ENCODE results near the gene PPP1R9B.

Gene PPP1R9B

DNA sequence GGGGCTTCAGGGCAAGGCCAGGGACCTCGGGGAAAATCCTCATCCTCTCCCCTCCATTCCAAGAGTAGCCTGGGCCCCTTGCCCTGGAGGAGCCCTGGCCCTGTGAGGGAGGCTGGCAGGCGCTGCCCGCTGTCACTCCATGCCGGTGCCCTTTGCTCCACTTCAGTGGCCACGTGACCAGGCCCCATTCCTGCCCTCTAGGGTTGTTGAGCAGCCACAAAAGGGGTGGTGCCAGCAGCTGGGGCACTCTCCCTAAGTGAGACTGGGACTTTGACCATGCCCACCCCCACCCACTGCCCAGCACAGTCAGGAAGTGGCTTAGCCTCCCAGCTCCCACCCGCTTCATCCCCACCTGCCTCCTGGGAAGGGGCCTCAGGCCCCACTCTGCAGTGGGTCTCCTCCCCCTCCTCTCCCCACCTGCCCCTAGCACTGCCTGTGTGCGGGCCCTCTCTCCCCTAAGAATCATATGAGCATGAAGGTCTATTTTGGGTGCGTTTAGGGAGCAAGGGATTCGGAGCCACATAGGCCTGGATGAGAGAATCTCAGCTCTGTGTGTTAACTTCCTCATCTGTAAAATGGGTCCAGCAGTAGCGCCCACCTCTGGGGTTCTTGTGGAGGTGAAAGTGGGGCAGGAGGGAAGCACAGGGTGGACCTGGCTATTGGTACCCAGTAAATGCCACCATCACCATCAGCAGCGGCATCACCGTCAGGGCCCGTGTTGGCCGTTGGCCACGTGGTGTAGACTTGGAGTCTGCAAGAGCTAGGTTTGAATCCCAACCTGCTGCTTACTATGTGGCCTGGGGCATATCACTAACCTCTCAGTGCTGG is 48.1 kb downstream of the PPP1R9B start:
- DNase-seq, result no peak

DNA sequence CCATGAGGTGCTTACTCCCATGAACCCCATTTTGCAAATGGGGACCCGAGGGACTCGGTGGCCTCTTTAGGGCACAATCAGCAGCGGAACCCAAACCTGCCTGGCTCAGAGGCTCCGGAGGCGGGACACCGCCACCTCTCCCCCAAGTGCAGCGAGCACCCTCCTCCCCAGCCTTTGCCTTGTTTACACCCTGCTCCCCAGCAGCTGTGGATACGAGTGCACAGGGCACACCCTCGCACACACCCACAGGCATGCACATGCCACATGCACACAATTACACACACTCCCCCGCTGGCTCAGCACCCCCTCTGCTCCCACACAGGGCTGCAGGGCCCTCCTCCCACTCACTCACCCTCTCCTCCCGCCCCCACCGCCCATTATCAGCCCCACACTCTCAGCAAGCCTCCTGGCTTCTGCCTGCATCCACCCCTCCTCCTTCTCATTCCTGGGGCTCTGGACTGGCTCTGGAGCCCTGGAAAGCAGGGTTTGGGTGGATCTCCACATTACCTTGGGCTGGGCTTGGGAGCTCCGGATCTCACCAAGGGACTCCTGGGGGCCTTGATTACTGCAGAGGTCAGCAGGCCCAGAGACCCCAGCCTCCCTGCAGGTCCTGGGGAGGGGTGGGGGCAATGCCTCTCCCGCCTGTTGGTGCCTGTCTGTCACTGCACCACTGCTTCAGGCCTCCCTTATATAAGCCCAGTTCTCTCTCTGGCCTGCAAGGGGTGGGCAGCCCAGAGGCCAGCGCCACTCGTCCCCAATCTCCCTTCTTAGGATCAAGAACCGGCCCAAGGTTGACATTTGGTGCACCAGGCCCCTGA is 48.9 kb downstream of the PPP1R9B start:
- no peak for DNase-seq

DNA sequence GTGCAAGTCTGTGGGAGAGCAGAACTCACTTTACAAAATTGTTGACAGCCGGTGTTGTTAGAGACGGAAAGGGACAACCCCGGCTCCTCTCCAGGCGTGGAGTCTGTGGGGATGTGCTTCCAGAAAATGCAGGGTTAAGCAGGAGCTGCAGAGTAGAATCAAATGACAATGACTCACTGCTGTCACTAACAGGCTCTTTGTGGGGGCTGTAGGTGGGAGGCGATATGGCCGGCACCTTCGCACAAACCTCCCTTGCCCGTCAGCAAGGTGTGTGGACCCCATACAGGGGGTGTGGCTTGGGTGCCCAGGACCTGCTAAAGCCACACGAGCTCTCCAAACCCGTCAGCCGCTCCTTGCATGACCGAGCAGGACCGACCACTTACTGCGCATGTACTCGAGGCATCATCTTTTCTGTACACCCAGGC is 49.5 kb downstream of the PPP1R9B start:
- no peak for DNase-seq

DNA sequence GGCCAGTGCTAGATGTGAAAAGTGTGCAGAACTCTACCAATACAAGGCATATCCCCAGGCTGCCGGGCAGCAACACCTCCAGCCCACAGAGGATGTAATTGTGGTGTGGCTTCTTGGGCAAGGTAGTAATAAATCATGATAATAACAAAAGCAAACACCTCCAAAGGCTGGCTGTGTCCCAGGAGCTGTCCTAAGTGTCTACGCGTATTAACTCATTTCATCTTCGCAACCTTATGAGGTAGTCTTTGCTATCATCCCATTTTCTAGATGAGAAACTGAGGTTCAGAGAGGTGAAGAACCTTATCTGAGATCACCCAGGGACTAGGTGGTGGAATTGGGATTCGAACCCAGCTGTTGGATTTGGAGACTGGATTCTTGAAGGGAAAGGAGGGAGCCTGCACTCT is 50.0 kb downstream of the PPP1R9B start:
- no peak for DNase-seq

DNA sequence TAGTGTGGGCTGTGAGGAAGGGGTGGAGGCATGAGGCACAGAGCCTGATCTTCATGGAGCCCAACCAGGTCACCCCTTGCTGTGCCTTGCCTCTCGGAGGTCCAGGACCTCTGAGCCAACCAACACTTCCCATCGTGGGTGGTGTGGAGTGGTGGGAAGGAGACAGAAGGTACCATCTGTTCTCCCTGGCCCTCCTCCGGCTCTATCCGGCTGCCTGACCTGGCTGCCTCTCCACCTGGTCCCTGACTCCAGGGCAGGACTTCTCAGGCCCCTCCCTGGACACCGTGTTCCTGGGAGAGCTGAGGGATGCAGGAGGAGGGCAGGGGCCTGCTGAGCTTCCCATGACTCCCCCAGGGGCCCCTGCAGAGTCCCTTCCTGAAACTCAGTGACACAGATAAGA is 51.5 kb downstream of the PPP1R9B start:
- no peak for DNase-seq

DNA sequence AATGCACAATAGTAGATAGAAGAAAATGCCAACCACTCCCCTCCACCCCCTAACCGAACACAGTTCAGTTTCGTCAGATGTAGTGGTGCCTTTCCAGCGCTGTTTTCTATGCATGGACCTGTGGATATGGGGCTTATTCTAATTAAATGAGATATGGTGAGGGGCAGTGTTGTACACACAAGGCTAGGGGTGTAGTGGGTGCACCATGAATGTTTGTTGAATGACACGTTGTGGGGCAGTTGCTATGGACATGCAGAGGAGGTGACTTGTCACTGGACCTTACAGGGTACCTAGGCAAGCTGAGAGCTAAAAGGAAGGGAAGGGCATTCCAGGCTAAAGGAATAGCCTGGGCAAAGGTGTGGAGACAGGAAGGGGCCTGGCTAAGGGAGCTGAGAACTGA is 51.9 kb downstream of the PPP1R9B start:
- DNase-seq, result no peak

DNA sequence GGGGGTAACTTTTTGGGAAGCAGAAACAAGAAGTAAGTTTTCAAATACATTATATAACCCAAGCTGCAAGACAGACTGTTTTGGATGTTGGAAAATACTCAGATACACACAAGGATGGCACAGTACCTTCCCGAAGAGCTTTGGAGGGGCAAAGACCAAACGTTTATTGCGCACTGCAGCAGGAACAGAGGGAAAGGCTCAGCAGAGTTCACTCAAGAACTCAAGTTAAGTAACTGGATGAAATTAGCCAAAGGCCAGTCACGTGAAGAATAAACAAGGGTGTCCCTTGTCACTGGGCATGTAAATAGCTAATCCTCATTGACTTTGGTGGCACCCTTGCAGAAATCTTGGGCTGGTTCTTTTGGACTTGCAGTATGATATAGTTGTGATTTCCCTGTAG is 52.6 kb downstream of the PPP1R9B start:
- DNase-seq, result no peak

DNA sequence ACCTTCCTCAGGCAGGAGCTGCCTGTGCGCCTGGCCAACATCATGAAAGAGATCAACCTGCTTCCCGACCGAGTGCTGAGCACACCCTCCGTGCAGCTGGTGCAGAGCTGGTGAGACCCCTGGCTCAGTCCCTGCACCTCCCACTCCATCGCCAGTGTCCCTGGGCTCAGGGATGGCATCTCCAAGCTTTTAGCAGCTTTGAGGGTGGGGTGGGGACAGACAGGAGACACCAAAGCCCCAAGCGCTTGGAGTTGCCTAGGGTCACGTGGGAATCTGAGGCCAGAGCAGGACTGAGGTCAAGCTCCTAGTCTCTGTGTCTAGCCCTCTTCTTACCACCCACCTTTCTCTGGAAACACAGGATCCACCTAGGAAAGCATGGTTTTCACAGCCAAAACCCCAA is 53.0 kb downstream of the PPP1R9B start:
- no peak for DNase-seq

DNA sequence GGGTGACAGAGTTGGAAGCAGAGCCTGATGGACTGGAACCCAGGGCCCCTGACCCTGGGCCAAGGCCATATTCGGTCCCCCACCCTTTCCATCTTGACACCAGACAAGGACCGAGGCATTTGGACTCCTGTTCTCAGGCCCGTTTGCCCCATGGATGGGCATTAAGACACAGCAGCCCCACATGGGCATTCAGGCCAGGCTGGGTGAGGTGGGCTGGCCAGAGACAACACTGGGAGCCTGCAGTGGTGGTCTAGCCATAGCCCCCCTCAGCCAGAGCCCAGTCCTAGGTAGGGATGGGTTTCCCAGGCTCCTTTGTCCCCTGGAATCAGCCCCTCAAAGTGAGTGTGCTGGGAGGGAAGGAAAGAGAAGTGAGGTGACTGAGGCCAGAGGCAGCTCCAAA is 53.7 kb downstream of the PPP1R9B start:
- no peak for DNase-seq

DNA sequence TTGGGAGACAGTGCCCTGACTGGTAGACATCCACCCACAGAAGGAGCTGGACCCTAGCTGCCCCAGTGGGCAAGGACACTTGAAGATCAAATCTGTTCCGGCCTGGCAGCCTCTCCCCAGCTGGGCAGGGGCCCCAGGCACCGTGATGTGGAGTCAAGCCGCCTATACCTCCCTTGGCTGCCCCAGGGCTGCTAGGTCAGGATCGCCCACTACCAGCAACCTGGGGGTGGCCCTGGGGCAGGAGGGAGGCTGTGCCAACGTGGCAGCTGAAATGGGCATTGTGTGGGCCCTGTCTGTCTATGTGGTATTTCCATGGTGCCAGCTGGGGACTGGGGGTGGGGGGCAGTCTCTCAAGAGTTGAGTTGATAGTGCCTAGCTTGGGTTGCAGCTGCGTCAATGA is 54.4 kb downstream of the PPP1R9B start:
- DNase-seq, result no peak

DNA sequence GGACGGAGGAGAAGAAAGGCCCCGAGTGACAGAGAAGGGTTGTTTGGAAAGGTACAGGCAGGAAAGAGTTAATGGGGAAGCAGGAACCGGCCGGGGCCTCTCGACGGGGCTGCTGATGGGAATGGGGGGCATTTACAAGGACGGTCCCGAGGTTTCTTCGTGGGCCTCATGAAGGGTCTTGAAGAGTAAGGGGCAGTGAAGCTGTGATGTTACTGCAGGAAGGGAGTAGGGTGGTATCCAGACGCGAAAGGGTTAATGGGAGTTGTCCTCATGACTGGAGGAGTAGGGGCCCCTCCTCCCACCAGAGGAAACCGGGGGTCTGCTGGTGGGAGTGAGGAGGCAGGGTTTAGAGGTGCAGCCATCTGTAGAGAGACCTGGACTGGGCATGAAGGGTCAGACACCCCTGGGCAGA is 54.8 kb downstream of the PPP1R9B start:
- no peak for DNase-seq

DNA sequence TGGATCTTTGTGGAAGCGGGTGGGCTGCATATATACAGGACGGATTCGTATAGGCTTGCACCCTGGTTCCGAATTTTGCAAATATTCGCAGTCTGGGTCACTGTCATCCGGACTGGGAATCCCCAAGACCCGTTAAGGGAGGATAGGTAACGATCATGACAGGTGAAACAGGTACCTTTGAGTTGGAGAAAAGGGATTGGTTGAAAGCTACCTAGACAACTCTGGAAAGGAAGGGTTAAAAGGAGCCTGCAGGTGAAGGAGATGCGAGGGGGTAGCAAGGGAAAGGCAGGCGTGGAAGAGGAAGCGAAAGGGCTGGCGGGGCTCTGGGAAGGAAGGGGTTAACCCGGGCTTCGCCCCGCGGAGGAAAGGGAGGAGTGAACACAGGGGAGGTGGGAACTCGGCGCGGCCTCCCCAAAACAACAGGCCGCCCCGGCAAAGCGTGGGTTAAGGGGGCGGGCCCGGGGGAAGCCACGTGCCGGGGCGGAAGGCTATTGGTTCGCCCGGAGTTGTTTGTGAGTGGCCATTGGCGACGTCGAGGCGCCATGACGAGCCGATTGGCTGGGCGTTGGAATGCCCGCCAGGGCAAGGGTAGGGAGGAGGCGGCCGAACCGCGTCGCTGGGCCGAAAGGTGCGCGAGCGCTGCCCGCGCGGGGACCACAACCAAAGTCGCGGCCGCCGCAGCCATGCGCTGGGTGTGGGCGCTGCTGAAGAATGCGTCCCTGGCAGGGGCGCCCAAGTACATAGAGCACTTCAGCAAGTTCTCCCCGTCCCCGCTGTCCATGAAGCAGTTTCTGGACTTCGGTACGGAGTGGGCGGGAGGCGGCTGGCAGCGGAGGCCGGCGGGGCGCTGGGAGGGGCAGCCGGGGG is 55.5 kb downstream of the PPP1R9B start, which contains the start of gene PDK2:
Gene PDK2 (plus strand): TSS at position 599 of the 867 bp plus-strand sequence. CDS start 85 bp downstream, at position 684.
- DNase-seq, result peak; percentile 93

DNA sequence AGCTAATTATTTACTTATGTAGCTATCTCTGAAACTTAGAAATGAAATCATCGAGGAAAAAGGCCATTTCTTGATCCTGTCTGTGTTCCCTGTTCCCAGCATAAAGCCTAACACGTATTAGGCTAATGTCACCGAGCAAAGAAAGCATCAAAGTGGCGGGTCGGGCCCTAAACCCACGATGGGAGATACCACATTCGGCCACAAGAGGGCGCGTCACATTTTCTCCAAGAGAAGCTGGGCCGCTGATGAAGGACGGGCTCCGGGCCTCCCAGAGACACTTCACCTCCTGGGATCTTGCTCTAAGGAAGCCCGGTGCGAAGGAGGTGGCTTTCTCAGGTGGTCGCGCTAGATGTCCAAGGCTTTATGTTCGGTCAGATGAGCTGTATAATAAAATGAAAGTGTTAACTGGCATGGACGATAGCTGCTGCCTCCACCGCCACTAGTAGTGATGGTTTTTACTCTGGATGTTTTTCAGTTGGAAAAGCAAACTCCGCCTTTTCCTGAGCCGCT is 56.2 kb downstream of the PPP1R9B start:
- peak; percentile 73 for DNase-seq

DNA sequence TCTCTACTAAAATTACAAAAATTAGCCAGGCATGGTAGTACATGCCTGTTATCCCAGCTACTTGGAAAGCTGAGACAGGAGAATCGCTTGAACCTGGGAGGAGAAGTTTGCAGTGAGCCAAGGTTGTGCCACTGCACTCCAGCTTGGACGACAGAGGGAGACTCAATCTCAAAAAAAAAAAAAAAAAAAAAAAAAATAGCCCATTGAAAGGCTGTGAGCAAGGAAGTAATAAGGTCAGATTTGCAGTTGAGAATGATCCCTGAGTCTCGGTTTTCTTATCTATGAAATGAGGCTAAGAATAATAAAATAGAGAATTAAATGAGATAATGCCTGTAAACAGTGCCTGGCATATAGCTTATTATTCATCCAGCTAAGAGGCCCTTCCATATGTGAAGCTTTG is 56.7 kb downstream of the PPP1R9B start:
- DNase-seq, result no peak

DNA sequence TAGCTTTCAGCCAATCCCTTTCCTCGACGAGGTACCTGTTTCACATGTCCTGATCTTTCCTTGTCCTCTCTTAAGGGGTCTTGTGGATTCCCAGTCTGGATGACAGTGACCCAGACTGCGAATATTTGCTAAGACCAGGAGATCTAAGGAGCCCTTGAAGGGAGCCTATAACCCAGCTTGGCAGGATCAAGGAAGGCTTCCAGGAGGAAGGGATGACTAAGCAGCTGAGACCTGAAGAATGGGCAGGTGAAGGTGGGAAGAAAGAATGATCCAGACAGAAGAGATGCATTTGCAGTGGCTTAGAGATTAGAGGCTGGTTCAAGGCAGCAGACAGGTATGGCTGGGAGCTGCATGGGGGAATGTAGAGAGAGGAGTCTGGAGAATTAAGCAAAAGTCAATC is 57.2 kb downstream of the PPP1R9B start:
- DNase-seq, result no peak

DNA sequence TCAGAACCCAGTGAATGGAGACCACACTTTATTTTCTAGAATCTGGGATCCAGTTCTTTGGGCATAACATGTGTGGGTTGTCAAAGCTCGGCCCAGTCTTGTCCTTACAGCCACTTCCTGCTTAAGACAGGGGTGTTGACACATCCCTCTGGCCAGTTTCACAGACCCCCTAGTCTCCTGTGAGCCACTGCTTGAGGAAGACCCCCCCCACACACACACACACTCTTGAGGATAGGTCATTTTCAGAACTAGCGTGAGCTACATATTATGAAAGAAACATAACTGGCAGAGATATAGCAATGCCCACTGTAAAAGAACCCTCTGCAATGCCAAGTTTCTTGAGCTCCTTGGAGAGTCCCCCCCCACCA is 58.6 kb downstream of the PPP1R9B start:
- no peak for DNase-seq

DNA sequence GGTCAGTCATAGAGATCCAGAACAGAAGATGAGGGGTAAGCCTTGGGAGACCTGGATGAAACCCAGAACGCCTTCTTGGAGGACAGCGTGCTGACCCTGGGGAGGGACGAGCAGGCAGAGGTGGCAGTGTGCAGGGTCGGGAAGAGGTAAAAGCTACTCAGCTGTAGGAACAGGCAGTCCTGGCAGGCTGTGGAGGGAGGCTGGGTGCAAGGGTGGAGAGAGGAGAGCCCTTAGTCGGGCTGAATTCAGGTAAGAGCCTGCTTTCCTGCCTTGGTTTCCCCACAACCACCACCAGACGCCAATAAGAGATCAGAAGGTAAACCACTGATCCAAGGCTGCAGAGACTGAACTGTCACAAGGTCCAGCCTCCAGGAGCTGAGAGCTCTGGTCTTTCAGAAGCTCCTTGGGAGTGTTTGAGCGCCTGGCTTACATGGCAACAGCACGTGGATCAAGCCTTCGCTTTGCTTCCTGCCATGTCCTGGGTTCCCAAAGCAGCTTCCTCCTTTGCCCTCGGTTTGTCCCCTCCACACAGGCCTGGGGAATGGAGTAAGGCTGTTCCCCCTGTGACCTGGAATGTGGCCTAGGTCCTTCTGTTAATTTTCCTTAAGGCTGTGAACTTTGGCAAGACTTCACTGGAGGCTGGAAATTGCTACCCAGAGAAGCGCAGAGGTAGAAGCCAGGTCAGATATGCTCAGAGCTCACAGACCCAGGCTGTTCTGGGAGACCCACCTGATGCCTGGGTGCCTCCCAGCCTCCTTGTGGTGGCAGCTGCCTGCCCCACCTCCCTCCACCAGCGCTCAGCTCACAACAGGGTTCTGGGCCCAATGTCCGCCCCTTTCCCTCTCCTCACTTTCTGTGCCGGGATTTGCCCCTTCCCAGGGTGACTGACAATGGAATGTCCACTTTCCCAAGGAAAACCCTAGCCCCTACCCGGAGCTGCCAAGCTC is 59.2 kb downstream of the PPP1R9B start:
- DNase-seq, result no peak

DNA sequence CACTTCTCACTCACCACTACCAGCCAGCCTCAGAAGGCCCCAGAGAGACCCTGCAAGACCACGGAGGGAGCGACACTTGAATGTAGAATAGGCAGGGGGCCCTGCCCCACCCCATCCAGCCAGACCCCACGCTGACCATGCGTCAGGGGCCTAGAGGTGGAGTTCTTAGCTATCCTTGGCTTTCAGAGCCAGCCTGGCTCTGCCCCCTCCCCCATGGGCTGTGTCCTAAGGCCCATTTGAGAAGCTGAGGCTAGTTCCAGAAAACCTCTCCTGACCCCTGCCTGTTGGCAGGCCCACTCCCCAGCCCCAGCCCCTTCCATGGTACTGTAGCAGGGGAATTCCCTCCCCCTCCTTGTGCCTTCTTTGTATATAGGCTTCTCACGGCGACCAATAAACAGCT is 60.4 kb downstream of the PPP1R9B start:
- DNase-seq, result no peak

DNA sequence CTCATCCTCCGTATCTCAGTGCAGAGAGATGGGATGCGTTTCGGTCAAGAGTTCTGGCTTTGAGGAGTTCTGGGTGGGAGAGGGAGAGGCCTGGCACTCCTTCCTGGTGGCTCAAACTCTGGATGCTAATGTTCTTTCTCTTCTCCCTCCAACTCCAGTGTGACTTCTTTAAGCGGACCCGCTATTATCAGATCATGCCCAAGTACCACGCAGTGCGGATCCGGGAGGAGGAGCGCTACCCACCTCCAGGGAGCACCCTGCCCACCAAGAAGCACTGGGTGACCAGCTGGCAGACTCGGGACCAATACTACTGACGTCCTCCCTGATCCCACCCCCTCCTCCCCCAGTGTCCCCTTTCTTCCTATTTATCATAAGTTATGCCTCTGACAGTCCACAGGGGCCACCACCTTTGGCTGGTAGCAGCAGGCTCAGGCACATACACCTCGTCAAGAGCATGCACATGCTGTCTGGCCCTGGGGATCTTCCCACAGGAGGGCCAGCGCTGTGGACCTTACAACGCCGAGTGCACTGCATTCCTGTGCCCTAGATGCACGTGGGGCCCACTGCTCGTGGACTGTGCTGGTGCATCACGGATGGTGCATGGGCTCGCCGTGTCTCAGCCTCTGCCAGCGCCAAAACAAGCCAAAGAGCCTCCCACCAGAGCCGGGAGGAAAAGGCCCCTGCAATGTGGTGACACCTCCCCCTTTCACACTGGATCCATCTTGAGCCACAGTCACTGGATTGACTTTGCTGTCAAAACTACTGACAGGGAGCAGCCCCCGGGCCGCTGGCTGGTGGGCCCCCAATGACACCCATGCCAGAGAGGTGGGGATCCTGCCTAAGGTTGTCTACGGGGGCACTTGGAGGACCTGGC is 61.3 kb downstream of the PPP1R9B start:
- no peak for DNase-seq

DNA sequence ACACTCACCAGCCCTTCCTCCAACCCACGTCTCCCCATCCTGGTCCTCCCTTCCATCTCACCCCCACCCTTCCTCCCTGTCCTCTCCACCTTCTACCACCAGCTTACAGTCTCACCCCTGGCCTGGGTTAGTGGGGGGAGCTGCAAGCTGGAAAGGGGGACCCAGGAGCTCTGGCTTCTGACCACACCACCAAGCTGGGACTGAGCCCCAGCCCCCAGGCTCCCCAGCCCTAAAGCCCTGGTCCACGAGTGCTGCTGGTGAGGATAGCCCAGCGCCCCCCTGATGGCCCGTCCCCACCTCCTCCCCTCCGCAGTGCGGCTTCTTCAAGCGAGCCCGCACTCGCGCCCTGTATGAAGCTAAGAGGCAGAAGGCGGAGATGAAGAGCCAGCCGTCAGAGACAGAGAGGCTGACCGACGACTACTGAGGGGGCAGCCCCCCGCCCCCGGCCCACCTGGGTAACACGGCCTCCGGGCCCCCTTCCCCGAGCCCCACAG is 62.5 kb downstream of the PPP1R9B start:
- no peak for DNase-seq
